IMR-90 (cell line): ENCODE results near the gene SAMD11. TPM values are rescaled to one million over a fixed set of nuclear protein-coding genes. Genes with fewer than 3 reads are reported as not detected.

ENCODE experiments used
- ATAC-seq: fragments of 200-7000 bp; cut with Tn5 transposase; 2 replicates; pipeline ENCODE4 v1.9.1; 2020; ENCODE audit warnings: low read depth, mild to moderate bottlenecking, moderate library complexity
- BruUV-seq: library from RNA; stranded (reverse); fragments of 400-500 nt; replicated peaks from 2 replicates; lab custom pipeline; 2021; lab: Mats Ljungman, UMichigan
- CTCF ChIA-PET: fragments of 300-600 bp; formaldehyde crosslinking; extraction: SDS; loops from one replicate; lab custom pipeline; 2021; ENCODE audit warnings: antibody characterized with exemption; lab: Yijun Ruan, JAX
- POLR2A ChIA-PET: fragments of 300-600 bp; sonication (Branson Sonifier 250); formaldehyde crosslinking; loops from one replicate; lab custom pipeline; 2022; ENCODE audit warnings: antibody characterized with exemption; ENCODE audit not compliant: unreplicated experiment; lab: Charles Lee
- DNase-seq: peaks from one replicate; pipeline ENCODE4 v3.0.0; 2013
- H2AFZ ChIP-seq: replicated peaks from 2 replicates; pipeline ENCODE3; 2013; ENCODE audit warnings: low read length, mild to moderate bottlenecking; ENCODE audit not compliant: poor library complexity
- H2AK5ac ChIP-seq: 2 replicates; pipeline ENCODE4 v1.6.1; 2013; ENCODE audit warnings: low read depth, low read length, inconsistent platforms
- H2AK9ac ChIP-seq: replicated peaks from 2 replicates; pipeline ENCODE3; 2013; ENCODE audit warnings: mild to moderate bottlenecking, low read depth, low read length, moderate library complexity; ENCODE audit not compliant: poor library complexity
- H2BK120ac ChIP-seq: 2 replicates; pipeline ENCODE4 v1.6.1; 2013; ENCODE audit warnings: low read depth, low read length, inconsistent platforms
- H2BK15ac ChIP-seq: 3 replicates; pipeline ENCODE4 v1.6.1; 2013; ENCODE audit warnings: low read depth, low read length, inconsistent platforms
- H2BK20ac ChIP-seq: 2 replicates; pipeline ENCODE4 v1.6.1; 2013; ENCODE audit warnings: low read depth, mild to moderate bottlenecking, inconsistent platforms, low read length, moderate library complexity
- H2BK5ac ChIP-seq: 2 replicates; pipeline ENCODE4 v1.6.1; 2013; ENCODE audit warnings: mild to moderate bottlenecking, low read depth, low read length, inconsistent platforms; ENCODE audit not compliant: poor library complexity, severe bottlenecking
- H3K14ac ChIP-seq: replicated peaks from 2 replicates; pipeline ENCODE4 v1.6.1; 2013; ENCODE audit warnings: low read depth, low read length, inconsistent platforms
- H3K18ac ChIP-seq: 2 replicates; pipeline ENCODE4 v1.6.1; 2013; ENCODE audit warnings: low read depth, low read length, control low read depth
- H3K23ac ChIP-seq: 2 replicates; pipeline ENCODE4 v1.6.1; 2013; ENCODE audit warnings: low read depth, low read length, inconsistent platforms
- H3K27ac ChIP-seq: 2 replicates; pipeline ENCODE4 v1.5.1; 2013; ENCODE audit warnings: mild to moderate bottlenecking, control low read depth, low read length; ENCODE audit not compliant: insufficient read depth
- H3K27me3 ChIP-seq: 2 replicates; pipeline ENCODE4 v1.6.1; 2013; ENCODE audit warnings: low read length; ENCODE audit not compliant: control insufficient read depth, insufficient read depth
- H3K36me3 ChIP-seq: 2 replicates; pipeline ENCODE4 v1.6.1; 2013; ENCODE audit warnings: low read length, mixed read lengths; ENCODE audit not compliant: control insufficient read depth, insufficient read depth
- H3K4ac ChIP-seq: 2 replicates; pipeline ENCODE4 v1.6.1; 2013; ENCODE audit warnings: low read depth, low read length, inconsistent platforms
- H3K4me1 ChIP-seq: 2 replicates; pipeline ENCODE4 v1.6.1; 2013; ENCODE audit warnings: low read length, mixed read lengths; ENCODE audit not compliant: control insufficient read depth, insufficient read depth
- H3K4me2 ChIP-seq: 2 replicates; pipeline ENCODE4 v1.6.1; 2013; ENCODE audit warnings: low read depth, mild to moderate bottlenecking, control low read depth, low read length, moderate library complexity
- H3K4me3 ChIP-seq: 2 replicates; pipeline ENCODE4 v1.5.1; 2013; ENCODE audit warnings: low read depth, mild to moderate bottlenecking, control low read depth, low read length, moderate library complexity; ENCODE audit not compliant: insufficient read depth
- H3K56ac ChIP-seq: 2 replicates; pipeline ENCODE4 v1.6.1; 2013; ENCODE audit warnings: low read length, inconsistent platforms; ENCODE audit not compliant: insufficient read depth; ENCODE audit errors: extremely low read depth
- H3K79me1 ChIP-seq, 2 experiments: 2 replicates each; pipeline ENCODE4 v1.6.1; 2013; ENCODE audit warnings: low read length in 2 of 2, inconsistent platforms in 1 of 2, low read depth in 1 of 2
- H3K9ac ChIP-seq: 2 replicates; pipeline ENCODE4 v1.6.1; 2013; ENCODE audit warnings: low read depth, low read length, control low read depth
- H3K9me1 ChIP-seq: 2 replicates; pipeline ENCODE4 v1.6.1; 2013; ENCODE audit warnings: low read length, inconsistent platforms; ENCODE audit not compliant: insufficient read depth
- H3K9me3 ChIP-seq: 2 replicates; pipeline ENCODE4 v1.6.1; 2013; ENCODE audit warnings: low read length; ENCODE audit not compliant: control insufficient read depth, insufficient read depth
- H4K20me1 ChIP-seq: 2 replicates; pipeline ENCODE4 v1.6.1; 2013; ENCODE audit warnings: low read length, inconsistent platforms; ENCODE audit not compliant: insufficient read depth
- H4K5ac ChIP-seq: 2 replicates; pipeline ENCODE4 v1.6.1; 2013; ENCODE audit warnings: mild to moderate bottlenecking, low read depth, low read length, control low read depth
- H4K8ac ChIP-seq, 2 experiments: 2 replicates each; pipeline ENCODE4 v1.6.1; 2013; ENCODE audit warnings: low read depth in 2 of 2, low read length in 2 of 2, control low read depth in 1 of 2, inconsistent platforms in 1 of 2
- H4K91ac ChIP-seq: 2 replicates; pipeline ENCODE4 v1.6.1; 2013; ENCODE audit warnings: low read depth, low read length, inconsistent platforms; ENCODE audit not compliant: insufficient read depth
- BHLHE40 ChIP-seq: fragments of 150-350 bp; IDR thresholded peaks from 2 replicates; pipeline ENCODE4 v1.6.1; 2016; ENCODE audit warnings: mild to moderate bottlenecking, low read depth, low read length
- CEBPB ChIP-seq: IDR thresholded peaks from 2 replicates; pipeline ENCODE4 v1.6.1; 2012; ENCODE audit warnings: low read depth, low read length, improper control_type of control experiment
- CHD1 ChIP-seq: IDR thresholded peaks from 2 replicates; pipeline ENCODE4 v1.6.1; 2012; ENCODE audit warnings: low read depth, low read length, improper control_type of control experiment
- FOS ChIP-seq: fragments of 150-350 bp; IDR thresholded peaks from 2 replicates; pipeline ENCODE4 v1.6.1; 2016; ENCODE audit warnings: low read depth, low read length
- MAZ ChIP-seq: IDR thresholded peaks from 2 replicates; pipeline ENCODE4 v1.6.1; 2012; ENCODE audit warnings: low read depth, mild to moderate bottlenecking, low read length, improper control_type of control experiment, moderate library complexity, borderline replicate concordance
- MXI1 ChIP-seq: IDR thresholded peaks from 2 replicates; pipeline ENCODE4 v1.6.1; 2012; ENCODE audit warnings: low read depth, mild to moderate bottlenecking, low read length, moderate library complexity, borderline replicate concordance
- NFE2L2 ChIP-seq: fragments of 150-350 bp; IDR thresholded peaks from 2 replicates; pipeline ENCODE4 v1.6.1; 2016; ENCODE audit warnings: low read depth, mild to moderate bottlenecking, low read length
- POLR2A ChIP-seq: IDR thresholded peaks from 2 replicates; pipeline ENCODE4 v1.6.1; 2012; ENCODE audit warnings: mild to moderate bottlenecking, low read depth, low read length
- RAD21 ChIP-seq: IDR thresholded peaks from 2 replicates; pipeline ENCODE4 v1.6.1; 2012; ENCODE audit warnings: low read length, improper control_type of control experiment
- RCOR1 ChIP-seq: IDR thresholded peaks from 2 replicates; pipeline ENCODE4 v1.6.1; 2012; ENCODE audit warnings: mild to moderate bottlenecking, low read length, improper control_type of control experiment; ENCODE audit not compliant: insufficient replicate concordance
- RFX5 ChIP-seq: IDR thresholded peaks from 2 replicates; pipeline ENCODE4 v1.8.0; 2012; ENCODE audit warnings: low read depth, mild to moderate bottlenecking, low read length, moderate library complexity
- SMC3 ChIP-seq: fragments of 150-350 bp; IDR thresholded peaks from 2 replicates; pipeline ENCODE4 v1.6.1; 2016; ENCODE audit warnings: low read depth, mild to moderate bottlenecking, antibody characterized with exemption, low read length, moderate library complexity
- WGBS, 2 experiments: methylation state at CpG; one replicate each; pipeline versions ENCODE4 v1.1.5 to v1.1.7; 2013; ENCODE audit warnings: missing lambda C conversion rate in 2 of 2; ENCODE audit not compliant: insufficient read length in 1 of 2; ENCODE audit errors: extremely low coverage in 2 of 2; 5-methylcytosine and 5-hydroxymethylcytosine counted together
- dilution Hi-C: fragments of 300-500 bp; cut with HindIII; formaldehyde crosslinking; loops from one replicate; pipeline ENCODE4 v1.14.3; 2018; ENCODE audit warnings: low sequenced_read_pairs; ENCODE audit not compliant: unreplicated experiment
- in situ Hi-C: fragments of 300-500 bp; cut with MboI; formaldehyde crosslinking; loops from 3 replicates; pipeline ENCODE4 v1.14.3; 2019; ENCODE audit warnings: low sequenced_read_pairs, inconsistent platforms, mixed read lengths
- intact Hi-C: fragments of 100-400 bp; cut with micrococcal nuclease; formaldehyde crosslinking; loops from 2 replicates; pipeline ENCODE4 v1.10.0; 2022
- polyA plus RNA-seq, 3 experiments: library from polyadenylated mRNA; depleted of rRNA; stranded (reverse); fragments of >200 nt; gene quantifications; 2 replicates each; pipeline ENCODE4 v1.2.3, GENCODE V29; 2012; ENCODE audit warnings: low replicate concordance in 1 of 3
- total RNA-seq: library from RNA; depleted of rRNA; stranded (reverse); fragments of >200 nt; gene quantifications from 2 replicates; pipeline ENCODE4 v1.2.3, GENCODE V29; 2012
- TF ChIP-seq, protein P1 (sequence below): fragments of 150-350 bp; IDR thresholded peaks from 2 replicates; pipeline ENCODE4 v1.6.1; 2016; ENCODE audit warnings: low read depth, mild to moderate bottlenecking, low read length, moderate library complexity, borderline replicate concordance
- TF ChIP-seq, protein P2 (sequence below): conservative IDR thresholded peaks from 2 replicates; pipeline ENCODE4 v1.5.1; 2012; ENCODE audit warnings: mild to moderate bottlenecking, low read depth, low read length, improper control_type of control experiment
- TF ChIP-seq, protein P3 (sequence below): fragments of 150-350 bp; IDR thresholded peaks from 2 replicates; pipeline ENCODE4 v1.6.1; 2017; ENCODE audit warnings: mild to moderate bottlenecking, antibody characterized with exemption, low read length, low read depth

SAMD11 gene
- total and polyA plus RNA-seq, 2 of the 4 experiments (the other 2 are of a cell fraction): 5.9 to 22.9 TPM

DNA sequence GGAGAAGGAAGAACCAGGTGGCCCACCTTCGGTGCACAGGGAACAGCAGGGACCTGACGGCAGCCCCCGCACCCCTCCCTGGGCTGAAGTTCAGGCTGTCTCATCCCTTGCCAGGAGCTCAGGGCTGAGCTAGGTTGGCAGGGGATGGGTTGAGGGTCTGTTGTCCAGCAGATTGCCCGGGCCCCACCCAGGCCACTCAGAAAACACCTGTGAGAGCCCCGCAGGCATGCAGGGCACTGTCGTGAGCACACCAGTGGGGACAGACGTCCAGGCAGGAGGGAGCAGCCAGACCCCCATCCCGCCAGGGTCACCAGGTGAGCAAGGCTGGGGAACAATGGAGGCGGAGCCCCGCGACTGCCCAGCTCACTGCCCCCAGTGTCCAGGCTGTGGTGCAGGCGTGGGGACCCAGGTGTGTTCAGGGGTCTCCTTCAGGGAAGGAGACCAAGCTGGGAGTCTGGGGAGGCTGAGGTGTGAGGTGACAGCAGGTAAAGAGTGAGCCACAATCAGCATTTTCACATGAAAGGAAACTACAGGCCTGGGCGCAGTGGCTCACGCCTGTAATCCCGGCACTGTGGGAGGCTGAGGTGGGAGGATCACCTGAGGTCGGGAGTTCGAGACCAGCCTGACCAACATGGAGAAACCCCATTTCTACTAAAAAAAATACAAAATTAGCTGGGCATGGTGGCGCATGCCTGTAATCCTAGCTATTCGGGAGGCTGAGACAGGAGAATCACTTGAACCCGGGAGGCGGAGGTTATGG is 9.4 kb upstream of the SAMD11 start:
- Histone ChIP-seq H2AK5ac (no peak overlapping the region), H4K91ac (no peak overlapping the region), H3K36me3 (no peaks in the 10 kb centered on the region), H3K23ac (no peak overlapping the region), H2AK9ac (no peak overlapping the region), H2BK120ac (no peak overlapping the region), H3K9ac (no peak overlapping the region), H3K4me2 (no peak overlapping the region), H3K18ac (no peak overlapping the region), H2AFZ (no peak overlapping the region), H3K4ac (no peak overlapping the region), H4K8ac (no peak overlapping the region), H2BK15ac (no peak overlapping the region), H4K20me1 (no peaks in the 10 kb centered on the region; the same call in 1 of the 2 replicates), H3K27me3 (no peaks in the 10 kb centered on the region; the same call in 1 of the 2 replicates), H3K14ac (no peak overlapping the region), H4K5ac (no peak overlapping the region), H3K4me1 (peaks cover 22% of the 10 kb centered on the region), H3K9me3 (no peaks in the 10 kb centered on the region), H2BK20ac (no peak overlapping the region), H3K27ac (no peak overlapping the region), H3K79me1 (no peaks in the 10 kb centered on the region), H2BK5ac (no peak overlapping the region), H3K4me3 (no peak overlapping the region), H3K9me1 (no peaks in the 10 kb centered on the region), H3K56ac (no peak overlapping the region)
- BruUV-seq: no TSS peak
- ChIA-PET CTCF (interaction anchor here (0.9 kb wide), 1 partner anchor 10 kb away, joined by 4 read pairs; no protein-coding TSS in a partner anchor), POLR2A (no interaction called here)
- intact Hi-C loops: no loop called here
- in situ Hi-C loops: loop anchor here (5.0 kb wide), 1 partner anchor 43 kb away; the partner anchor contains the start of gene NOC2L
- no peak for DNase-seq
- dilution Hi-C loops: no loop called here
- ATAC-seq: no peak
- WGBS, 2 experiments: 88% methylated on average over 6 of the region's 21 CpGs; no CpG with 5 or more reads in 1 of the 2 experiments
- TF ChIP-seq, protein P1, sequence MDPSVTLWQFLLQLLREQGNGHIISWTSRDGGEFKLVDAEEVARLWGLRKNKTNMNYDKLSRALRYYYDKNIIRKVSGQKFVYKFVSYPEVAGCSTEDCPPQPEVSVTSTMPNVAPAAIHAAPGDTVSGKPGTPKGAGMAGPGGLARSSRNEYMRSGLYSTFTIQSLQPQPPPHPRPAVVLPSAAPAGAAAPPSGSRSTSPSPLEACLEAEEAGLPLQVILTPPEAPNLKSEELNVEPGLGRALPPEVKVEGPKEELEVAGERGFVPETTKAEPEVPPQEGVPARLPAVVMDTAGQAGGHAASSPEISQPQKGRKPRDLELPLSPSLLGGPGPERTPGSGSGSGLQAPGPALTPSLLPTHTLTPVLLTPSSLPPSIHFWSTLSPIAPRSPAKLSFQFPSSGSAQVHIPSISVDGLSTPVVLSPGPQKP: no peak
- no peak for TF ChIP-seq RCOR1
- TF ChIP-seq MAZ: no peak
- TF ChIP-seq FOS: no peak
- TF ChIP-seq CHD1: no peak
- TF ChIP-seq SMC3: no peak
- TF ChIP-seq, protein P2, sequence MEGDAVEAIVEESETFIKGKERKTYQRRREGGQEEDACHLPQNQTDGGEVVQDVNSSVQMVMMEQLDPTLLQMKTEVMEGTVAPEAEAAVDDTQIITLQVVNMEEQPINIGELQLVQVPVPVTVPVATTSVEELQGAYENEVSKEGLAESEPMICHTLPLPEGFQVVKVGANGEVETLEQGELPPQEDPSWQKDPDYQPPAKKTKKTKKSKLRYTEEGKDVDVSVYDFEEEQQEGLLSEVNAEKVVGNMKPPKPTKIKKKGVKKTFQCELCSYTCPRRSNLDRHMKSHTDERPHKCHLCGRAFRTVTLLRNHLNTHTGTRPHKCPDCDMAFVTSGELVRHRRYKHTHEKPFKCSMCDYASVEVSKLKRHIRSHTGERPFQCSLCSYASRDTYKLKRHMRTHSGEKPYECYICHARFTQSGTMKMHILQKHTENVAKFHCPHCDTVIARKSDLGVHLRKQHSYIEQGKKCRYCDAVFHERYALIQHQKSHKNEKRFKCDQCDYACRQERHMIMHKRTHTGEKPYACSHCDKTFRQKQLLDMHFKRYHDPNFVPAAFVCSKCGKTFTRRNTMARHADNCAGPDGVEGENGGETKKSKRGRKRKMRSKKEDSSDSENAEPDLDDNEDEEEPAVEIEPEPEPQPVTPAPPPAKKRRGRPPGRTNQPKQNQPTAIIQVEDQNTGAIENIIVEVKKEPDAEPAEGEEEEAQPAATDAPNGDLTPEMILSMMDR: no peak
- no peak for TF ChIP-seq POLR2A
- no peak for TF ChIP-seq CEBPB
- TF ChIP-seq MXI1: no peak
- TF ChIP-seq BHLHE40: no peak
- no peak for TF ChIP-seq RFX5
- no peak for TF ChIP-seq RAD21
- TF ChIP-seq, protein P3, sequence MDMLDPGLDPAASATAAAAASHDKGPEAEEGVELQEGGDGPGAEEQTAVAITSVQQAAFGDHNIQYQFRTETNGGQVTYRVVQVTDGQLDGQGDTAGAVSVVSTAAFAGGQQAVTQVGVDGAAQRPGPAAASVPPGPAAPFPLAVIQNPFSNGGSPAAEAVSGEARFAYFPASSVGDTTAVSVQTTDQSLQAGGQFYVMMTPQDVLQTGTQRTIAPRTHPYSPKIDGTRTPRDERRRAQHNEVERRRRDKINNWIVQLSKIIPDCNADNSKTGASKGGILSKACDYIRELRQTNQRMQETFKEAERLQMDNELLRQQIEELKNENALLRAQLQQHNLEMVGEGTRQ: no peak
- TF ChIP-seq NFE2L2: no peak
